ENCODE results near the gene CLDN10.
"Not testable (repeated sequence)": the region's sequence is repeated elsewhere in the genome, so short reads cannot be mapped to it uniquely, and the experiment has no call there.

The CLDN10 gene

DNA sequence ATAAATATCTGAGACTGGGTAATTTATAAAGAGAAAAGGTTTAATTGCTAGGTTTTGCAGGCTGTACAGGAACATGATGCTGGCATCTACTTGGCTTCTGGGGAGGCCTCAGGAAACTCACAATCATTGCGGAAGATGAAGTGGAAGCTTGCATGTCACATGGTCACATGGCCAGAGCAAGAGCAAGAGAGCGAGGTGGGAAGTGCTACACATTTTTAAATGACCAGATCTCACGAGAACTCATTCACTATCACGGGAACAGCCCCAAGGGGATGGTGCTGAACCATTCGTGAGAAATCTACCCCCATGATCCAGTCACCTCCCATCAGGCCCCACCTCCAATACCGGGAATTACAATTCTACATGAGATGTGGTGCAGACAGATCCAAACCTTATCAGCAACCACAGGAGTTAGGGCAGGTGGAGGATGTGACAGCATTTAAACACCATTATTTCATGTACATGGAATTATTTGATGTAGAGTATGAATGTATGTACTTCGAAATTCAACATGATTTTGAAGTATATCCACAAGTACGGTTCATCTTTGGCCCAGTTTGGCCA lies 10.5 kb upstream of the CLDN10 start:
- DNase-seq: no peak

GRCh38 chr13:95544293-95544692 lies 8.2 kb upstream of the CLDN10 start:
- DNase-seq: no peak

GRCh38 chr13:95546919-95547318 lies 5.6 kb upstream of the CLDN10 start:
- no peak for DNase-seq

- DNase-seq: no peak
These were observed 4.9 kb upstream of the CLDN10 start for GRCh38 chr13:95547531-95548167.

- no peak for DNase-seq
These were observed 347 bp upstream of the CLDN10 start for GRCh38 chr13:95552208-95552538.

DNA sequence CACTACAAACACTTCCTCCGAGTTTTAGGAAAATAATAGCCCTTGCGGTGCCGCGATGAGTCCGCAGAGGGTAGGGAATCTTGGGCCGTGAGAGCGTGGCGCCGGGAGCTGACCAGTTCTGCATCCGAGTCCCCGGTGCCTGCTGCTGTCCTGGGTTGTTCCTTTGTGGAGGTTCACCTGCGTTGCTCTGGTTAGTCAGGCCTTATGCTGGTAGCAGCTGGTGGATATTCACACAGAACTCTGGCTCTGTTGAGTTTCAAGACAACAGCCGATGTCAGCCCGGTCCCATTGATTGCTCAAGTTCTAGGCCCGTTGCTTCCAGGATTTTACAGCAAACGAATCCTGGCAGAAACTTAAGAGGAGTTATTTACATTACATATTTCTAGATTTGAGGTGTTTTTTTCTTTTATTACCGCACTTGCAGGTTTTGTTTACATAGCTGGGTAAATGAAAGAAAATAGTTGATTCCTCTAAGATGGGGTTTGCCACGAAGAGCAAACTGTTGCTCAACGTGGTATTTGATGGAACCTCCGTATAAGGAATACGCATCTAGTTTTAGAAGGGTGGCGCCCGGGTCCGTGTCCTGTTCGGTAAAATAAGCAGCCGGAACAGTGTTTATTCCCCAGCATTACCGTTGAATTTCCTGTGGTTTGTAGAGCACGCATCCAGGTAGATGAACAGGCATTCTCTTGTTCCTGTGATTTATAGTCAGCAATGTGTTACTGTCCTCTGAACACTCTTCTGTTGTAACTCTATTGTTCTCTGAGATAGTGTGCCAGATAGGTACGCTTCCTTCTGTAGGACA lies 1.3 kb downstream of the CLDN10 start:
- DNase-seq: no peak

GRCh38 chr13:95557013-95557412 lies 4.5 kb downstream of the CLDN10 start:
- DNase-seq: no peak

DNA sequence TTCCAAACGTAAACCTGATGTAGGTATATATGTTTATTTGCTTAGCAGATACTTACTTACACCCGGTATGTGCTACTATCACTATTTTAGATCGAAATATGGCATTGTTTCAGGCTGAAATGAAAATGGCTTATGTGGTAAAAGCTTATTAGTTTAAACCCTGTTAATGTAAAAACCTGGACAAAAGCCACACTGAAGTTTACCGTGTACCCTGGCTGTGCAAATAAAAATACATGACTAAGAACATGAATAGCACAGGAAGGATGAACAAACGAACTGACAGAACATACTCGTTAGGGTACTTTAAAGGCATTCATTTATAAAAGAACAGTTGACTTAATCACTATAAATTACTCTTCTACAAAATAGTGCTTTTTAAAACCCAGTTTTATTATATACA lies 6.6 kb downstream of the CLDN10 start:
- DNase-seq: no peak

GRCh38 chr13:95560387-95560786 lies 7.9 kb downstream of the CLDN10 start:
- no peak for DNase-seq

- DNase-seq: no peak
These were observed 11.6 kb downstream of the CLDN10 start for GRCh38 chr13:95564091-95564490.

GRCh38 chr13:95564733-95565291 lies 12.3 kb downstream of the CLDN10 start:
- DNase-seq: no peak

DNA sequence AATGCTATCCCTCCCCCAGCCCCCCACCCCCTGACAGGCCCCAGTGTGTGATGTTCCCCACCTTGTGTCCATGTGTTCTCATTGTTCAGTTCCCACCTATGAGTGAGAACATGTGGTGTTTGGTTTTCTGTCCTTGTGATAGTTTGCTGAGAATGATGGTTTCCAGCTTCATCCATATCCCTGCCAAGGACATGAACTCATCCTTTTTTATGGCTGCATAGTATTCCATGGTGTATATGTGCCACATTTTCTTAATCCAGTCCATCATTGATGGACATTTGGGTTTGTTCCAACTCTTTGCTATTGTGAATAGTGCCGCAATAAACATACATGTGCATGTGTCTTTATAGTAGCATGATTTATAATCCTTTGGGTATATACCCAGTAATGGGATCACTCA lies 13.2 kb downstream of the CLDN10 start:
- not testable (repeated sequence) for DNase-seq

DNA sequence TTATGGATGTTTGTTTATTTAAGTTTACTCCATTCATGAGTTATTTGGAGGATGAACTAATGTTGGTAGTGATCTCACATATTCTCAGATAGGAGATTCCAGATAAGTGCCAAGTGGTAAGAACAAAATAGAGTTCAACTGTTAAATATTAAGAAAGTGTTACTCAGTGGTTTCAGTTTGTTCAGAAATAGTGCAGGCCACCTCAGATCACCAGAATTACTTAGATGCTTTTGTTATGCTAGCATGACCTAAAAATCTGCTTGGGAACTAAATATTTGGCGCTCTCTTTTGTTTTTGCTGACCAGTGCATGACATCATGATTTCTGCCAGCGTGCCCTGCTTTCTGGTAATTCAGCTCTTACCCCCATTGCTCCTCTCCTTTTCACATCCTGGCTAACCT lies 15.6 kb downstream of the CLDN10 start:
- no peak for DNase-seq

DNA sequence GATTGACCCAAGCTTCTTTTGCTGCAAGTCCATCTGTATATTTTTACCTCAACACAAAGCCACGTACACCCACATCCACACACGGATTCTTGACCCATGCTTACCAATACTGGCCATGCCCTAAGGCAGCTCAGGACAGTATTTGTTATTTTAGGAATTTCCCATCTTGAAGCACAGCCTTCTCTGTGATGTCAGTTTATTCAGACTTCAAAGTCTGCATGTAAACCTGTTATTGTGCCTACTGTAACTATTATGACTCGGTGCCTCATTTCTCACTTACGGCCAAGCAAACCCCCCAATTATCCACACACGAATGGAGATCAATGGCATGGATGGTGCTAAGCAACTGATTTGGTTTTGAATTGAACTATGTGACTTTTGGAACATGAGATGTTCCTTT lies 17.5 kb downstream of the CLDN10 start:
- DNase-seq: no peak

DNA sequence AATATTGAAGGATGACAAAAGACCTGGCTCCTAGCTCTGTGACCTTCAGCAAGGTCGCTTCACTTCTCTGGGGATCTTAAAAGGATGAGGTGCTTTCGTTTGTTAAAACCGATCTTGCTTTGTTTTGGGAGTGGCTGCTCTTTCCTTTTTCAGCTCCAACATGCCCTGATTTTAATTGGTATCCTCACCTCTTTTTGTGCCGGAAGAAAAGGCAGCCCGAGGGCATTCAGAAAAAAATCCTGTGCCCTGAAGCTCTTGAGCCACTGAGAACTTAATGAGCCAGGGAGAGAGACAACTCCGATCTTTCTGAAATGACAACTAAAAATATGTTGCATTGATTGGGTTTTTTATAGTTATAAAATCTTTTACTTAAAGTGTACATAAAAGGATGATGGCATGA lies 19.4 kb downstream of the CLDN10 start:
- no peak for DNase-seq

DNA sequence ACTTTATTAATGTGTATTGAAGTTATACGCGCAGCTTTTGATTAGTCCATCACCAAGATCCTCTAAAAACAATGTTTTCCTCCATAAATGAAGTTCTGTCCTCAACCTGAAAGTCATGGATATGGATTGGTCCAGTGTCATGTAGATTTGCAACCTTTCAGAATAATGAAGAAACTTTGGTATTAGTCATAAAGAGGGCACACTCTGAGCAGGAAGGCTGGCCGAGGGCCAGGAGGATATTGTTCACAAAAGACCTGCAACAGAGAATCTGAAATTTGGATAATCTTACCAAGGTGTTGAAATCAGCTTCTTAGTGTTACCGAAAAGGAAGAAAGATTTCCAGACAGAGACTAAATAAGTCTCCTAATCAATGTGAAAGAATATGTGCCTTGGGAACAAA lies 20.7 kb downstream of the CLDN10 start:
- DNase-seq: no peak

GRCh38 chr13:95579303-95579702 lies 26.8 kb downstream of the CLDN10 start:
- no peak for DNase-seq

DNA sequence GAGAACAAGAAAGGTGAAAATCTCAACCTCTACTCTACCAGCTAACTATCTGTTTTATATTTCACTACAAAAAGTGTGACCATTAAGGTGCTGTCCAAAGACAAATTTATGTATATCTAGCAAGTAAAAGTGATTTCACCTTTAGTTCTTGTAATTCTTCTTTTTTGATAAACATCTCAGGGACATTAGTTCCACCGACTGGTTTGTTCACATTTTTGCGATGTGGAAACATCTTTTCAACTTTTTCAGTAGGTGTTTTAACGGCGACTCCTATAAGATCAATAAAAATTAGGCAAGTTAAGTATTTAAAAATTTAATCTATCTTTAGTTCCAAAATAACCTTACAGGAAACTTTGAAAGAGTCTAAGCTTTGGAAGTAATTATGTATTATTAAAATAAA lies 33.3 kb downstream of the CLDN10 start:
- no peak for DNase-seq

- no peak for DNase-seq
These were observed 35.6 kb downstream of the CLDN10 start for GRCh38 chr13:95588134-95588533.

DNA sequence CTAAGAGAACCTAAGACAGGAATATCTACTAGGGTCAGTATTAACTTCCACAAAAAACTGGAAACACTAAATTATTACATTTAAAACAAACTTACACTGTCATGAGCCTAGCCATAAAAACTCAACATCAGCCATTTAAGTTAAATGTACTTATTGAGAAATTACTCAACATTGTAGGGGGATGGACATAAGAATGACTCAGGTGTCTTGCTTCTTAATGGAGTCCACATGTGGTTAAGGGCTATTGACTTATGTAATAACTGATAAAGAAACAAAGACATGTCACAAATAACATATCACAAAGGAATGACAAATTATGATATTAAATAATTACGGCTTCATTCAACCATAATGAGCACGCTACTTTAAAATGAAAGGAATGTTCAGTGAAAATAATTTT lies 36.2 kb downstream of the CLDN10 start:
- DNase-seq: no peak

DNA sequence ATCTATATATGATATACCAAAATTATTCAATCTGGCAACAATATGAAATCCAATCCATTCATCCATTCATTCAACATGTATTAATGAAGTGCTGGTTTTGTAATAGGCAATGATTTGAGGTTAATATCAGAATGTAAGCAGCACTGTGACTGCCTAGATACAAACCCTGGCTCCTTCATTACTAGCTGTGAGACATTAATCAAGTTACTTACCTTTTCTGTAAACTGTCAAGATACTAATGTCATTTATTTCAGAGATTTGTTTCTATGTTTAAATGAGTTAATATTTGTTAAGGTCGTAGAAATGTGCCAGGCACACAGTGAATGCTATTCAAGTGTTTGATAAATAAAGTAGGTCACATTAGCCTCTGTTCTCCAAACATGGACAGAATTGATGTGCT lies 40.9 kb downstream of the CLDN10 start:
- DNase-seq: no peak

DNA sequence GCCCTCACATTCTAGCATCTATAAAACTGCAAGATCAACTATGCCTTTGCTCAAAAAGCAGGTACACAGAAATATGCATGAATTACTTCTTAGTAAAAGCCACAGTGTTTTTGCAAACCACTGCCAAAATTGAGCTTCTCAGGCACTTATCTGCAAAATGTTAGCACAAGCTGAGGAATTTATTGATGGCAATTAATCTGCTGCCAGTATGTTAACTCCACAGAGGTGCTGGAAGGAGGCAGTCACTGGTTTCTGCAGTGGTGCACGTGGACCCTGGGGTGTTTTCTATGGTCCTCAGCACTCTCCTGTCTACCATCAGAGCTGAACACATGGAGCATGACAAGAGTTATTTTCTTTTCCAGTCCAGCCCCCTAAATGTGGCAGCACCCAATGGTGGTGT lies 44.2 kb downstream of the CLDN10 start:
- DNase-seq: no peak

DNA sequence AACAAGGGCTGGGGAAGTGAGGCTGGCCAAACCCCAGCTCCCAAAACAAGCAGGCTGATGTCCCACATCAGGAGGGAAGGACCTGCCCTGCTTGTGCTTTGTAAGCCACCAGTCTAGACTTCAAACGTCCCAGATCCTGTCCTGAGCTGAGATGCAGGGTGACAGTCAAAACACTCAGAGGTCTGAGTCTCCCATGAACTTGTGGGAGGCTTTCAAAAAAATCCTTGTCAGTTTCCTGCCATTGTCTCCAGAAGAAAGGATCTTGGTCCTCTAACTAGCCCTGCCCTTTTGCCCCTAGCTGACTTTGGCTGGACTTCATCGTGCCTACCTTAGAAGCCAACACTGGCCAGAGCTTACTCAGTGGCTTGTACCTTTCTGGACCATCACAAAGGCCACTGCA lies 48.7 kb downstream of the CLDN10 start:
- no peak for DNase-seq

DNA sequence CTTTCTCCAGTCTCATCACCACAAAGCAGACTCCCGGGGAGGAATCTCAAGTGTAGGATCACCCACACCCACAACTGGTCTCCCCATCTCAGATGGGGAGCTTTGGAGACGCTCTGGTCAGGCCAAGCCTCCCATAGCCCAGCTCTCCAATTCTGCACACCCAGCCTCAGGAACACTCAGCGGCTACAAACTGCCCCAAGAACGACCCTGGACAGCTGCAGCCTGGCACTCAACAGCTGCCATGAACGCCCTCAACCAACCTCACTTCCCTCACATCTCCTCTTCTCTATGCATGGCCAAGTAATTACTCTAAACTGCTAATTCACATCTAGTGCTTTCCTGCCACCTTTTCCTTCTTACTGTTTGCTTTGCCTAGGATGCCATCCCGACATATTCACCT lies 49.4 kb downstream of the CLDN10 start:
- DNase-seq: no peak
